Measurements from ENCODE around the gene GJB3. TPM values are rescaled to one million over a fixed set of nuclear protein-coding genes. Genes with fewer than 3 reads are reported as not detected.

The GJB3 gene
- total RNA-seq, 3 donors from 2014 or later (not counting 1 experiment from before 2014, with no cell fraction given), result not detected

DNA sequence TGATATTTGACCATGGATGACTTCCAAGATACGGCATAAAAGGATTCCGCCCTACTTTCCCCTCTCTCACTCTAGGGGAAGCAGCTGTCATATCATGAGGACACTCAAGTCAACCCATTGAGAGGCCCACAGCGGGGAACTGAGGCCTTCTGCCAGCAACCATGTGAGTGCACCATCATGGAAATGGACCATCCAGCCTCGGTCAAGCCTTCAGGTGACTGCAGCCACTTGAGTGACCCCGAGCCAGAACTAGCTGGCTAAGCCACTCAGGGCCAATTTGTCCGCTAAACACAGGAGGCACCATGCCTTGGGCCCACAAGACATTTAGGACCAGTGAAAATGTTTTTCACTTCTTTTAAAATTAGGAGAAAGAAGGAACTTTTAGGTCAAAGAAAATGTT lies 37.2 kb upstream of the GJB3 start:
- Histone ChIP-seq H3K27ac (ENCODE audit: low read length) (no peak overlapping the region), H3K9me3 (ENCODE audit: control insufficient read depth, insufficient read depth, low read length) (no peaks in the 10 kb centered on the region), H3K4me3 (ENCODE audit: low read length) (no peak overlapping the region), H3K27me3 (ENCODE audit: control insufficient read depth, insufficient read depth, low read length) (no peaks in the 10 kb centered on the region), H3K4me1 (ENCODE audit: control insufficient read depth, insufficient read depth, low read length) (peaks cover 3% of the 10 kb centered on the region), H3K36me3 (ENCODE audit: control insufficient read depth, insufficient read depth, low read length) (no peaks in the 10 kb centered on the region)
- DNase-seq (no peak), ATAC-seq (no peak)
- Mint-ChIP-seq H3K36me3 (no peaks in the 10 kb centered on the region), H3K9me3 (no peaks in the 10 kb centered on the region), H3K4me1 (peaks cover 4 to 8% of the 10 kb centered on the region in 2 donors), H3K27me3 (ENCODE audit: low read depth in 2 of 2) (peaks cover 6 to 10% of the 10 kb centered on the region in 2 donors), H3K4me3 (no peak overlapping the region), H3K27ac (no peak overlapping the region)
- intact Hi-C loops (cut with micrococcal nuclease), result loop anchor here (5.0 kb wide), 1 partner anchor 1111 kb away; no protein-coding TSS in a partner anchor
- TF ChIP-seq, protein P1, sequence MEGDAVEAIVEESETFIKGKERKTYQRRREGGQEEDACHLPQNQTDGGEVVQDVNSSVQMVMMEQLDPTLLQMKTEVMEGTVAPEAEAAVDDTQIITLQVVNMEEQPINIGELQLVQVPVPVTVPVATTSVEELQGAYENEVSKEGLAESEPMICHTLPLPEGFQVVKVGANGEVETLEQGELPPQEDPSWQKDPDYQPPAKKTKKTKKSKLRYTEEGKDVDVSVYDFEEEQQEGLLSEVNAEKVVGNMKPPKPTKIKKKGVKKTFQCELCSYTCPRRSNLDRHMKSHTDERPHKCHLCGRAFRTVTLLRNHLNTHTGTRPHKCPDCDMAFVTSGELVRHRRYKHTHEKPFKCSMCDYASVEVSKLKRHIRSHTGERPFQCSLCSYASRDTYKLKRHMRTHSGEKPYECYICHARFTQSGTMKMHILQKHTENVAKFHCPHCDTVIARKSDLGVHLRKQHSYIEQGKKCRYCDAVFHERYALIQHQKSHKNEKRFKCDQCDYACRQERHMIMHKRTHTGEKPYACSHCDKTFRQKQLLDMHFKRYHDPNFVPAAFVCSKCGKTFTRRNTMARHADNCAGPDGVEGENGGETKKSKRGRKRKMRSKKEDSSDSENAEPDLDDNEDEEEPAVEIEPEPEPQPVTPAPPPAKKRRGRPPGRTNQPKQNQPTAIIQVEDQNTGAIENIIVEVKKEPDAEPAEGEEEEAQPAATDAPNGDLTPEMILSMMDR (IDR thresholded peaks at IDR 0.05), result no peak
- 76% methylated on average over 6 of the region's 6 CpGs for WGBS (ENCODE audit: insufficient coverage)

DNA sequence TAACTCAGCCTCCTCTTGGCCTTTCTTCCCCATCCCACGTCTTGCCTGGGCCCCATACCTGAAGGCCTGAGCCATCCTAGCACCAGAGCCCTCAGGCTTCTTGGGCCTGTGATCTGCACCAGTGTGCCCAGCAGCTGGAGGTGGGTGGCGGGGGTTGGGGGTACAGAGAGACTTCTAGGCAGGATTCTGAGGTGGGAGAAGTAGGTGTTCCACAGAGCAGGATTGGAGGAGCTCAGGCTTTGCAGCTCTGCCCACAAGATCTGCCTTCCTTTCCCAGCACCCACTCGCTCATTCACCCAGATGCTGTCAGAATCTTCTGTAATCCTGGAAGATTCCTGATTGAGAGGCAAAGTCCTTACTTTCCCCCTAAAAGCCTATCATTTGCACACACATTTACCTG lies 36.2 kb upstream of the GJB3 start:
- WGBS (ENCODE audit: insufficient coverage), result 76% methylated on average over 3 of the region's 3 CpGs
- DNase-seq (no peak), ATAC-seq (no peak)
- Histone ChIP-seq H3K36me3 (ENCODE audit: control insufficient read depth, insufficient read depth, low read length) (no peaks in the 10 kb centered on the region), H3K4me1 (ENCODE audit: control insufficient read depth, insufficient read depth, low read length) (peaks cover 3% of the 10 kb centered on the region), H3K9me3 (ENCODE audit: control insufficient read depth, insufficient read depth, low read length) (no peaks in the 10 kb centered on the region), H3K27me3 (ENCODE audit: control insufficient read depth, insufficient read depth, low read length) (no peaks in the 10 kb centered on the region), H3K27ac (ENCODE audit: low read length) (no peak overlapping the region), H3K4me3 (ENCODE audit: low read length) (no peak overlapping the region)
- intact Hi-C loops (cut with micrococcal nuclease), result loop anchor here (5.0 kb wide), 1 partner anchor 1113 kb away; no protein-coding TSS in a partner anchor
- Mint-ChIP-seq H3K36me3 (no peaks in the 10 kb centered on the region), H3K4me3 (no peak overlapping the region), H3K4me1 (peaks cover 4 to 8% of the 10 kb centered on the region in 2 donors), H3K27me3 (ENCODE audit: low read depth in 2 of 2) (peaks cover 6 to 12% of the 10 kb centered on the region in 2 donors), H3K27ac (no peak overlapping the region), H3K9me3 (no peaks in the 10 kb centered on the region)
- TF ChIP-seq, protein P1 (IDR thresholded peaks at IDR 0.05), result no peak

DNA sequence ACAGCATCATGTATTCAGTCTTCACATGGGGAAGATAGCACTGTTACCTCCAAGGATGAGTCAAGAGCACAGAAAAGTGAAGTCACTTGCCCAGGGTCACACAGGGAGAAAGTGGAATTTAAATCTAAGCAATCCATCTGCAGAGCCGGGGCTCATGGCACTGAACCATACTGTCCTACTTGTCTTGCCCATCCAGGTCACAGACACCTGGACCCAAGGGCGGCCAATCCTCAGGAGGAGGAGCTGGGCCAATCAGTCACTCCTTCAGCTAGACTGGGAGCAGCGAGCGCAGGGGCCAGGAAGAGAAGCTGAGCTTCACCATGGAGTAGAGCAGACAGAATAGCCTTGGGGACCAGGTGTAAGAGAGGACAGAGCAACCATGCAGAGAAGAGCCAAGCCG lies 35.3 kb upstream of the GJB3 start:
- Histone ChIP-seq H3K4me1 (ENCODE audit: control insufficient read depth, insufficient read depth, low read length) (peaks cover 3% of the 10 kb centered on the region), H3K9me3 (ENCODE audit: control insufficient read depth, insufficient read depth, low read length) (no peaks in the 10 kb centered on the region), H3K4me3 (ENCODE audit: low read length) (no peak overlapping the region), H3K36me3 (ENCODE audit: control insufficient read depth, insufficient read depth, low read length) (no peaks in the 10 kb centered on the region), H3K27me3 (ENCODE audit: control insufficient read depth, insufficient read depth, low read length) (no peaks in the 10 kb centered on the region), H3K27ac (ENCODE audit: low read length) (no peak overlapping the region)
- H3K9me3 Mint-ChIP-seq, result no peaks in the 10 kb centered on the region
- TF ChIP-seq, protein P1 (IDR thresholded peaks at IDR 0.05), result no peak
- intact Hi-C loops (cut with micrococcal nuclease), result no loop called here
- 79% methylated on average over 5 of the region's 5 CpGs for WGBS (ENCODE audit: insufficient coverage)
- H3K36me3 Mint-ChIP-seq, result no peaks in the 10 kb centered on the region
- DNase-seq (no peak), ATAC-seq (no peak)
- H3K27ac Mint-ChIP-seq, result no peak overlapping the region
- H3K27me3 Mint-ChIP-seq (ENCODE audit: low read depth in 2 of 2), result peaks cover under 1 to 8% of the 10 kb centered on the region in 2 donors
- no peak overlapping the region for H3K4me3 Mint-ChIP-seq
- H3K4me1 Mint-ChIP-seq, result peaks cover 4 to 8% of the 10 kb centered on the region in 2 donors

DNA sequence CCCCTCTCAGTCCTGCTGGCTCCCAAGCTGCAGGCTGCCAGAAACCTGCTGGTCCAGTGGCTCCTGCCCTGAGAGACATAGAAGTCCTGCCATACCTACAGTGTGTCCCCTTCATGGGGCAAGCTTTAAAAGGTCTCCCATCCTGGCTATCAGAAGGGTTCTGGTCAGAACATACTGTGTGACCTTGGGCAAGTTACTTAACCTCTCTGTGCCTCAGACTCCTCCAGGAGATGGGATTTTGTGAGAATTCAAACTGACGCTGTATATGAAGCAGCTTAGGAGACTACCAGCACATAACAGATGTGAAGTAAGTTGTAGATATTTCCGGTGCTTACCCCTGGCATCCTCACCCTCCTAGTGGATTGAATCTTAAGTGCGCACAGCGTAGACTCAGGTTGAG lies 34.9 kb upstream of the GJB3 start:
- Mint-ChIP-seq H3K9me3 (no peaks in the 10 kb centered on the region), H3K4me1 (peaks cover 4 to 8% of the 10 kb centered on the region in 2 donors), H3K27ac (no peak overlapping the region), H3K27me3 (ENCODE audit: low read depth in 2 of 2) (peaks cover 0 to 8% of the 10 kb centered on the region in 2 donors), H3K4me3 (no peak overlapping the region), H3K36me3 (no peaks in the 10 kb centered on the region)
- intact Hi-C loops (cut with micrococcal nuclease), result no loop called here
- H3K36me3 ChIP-seq (ENCODE audit: control insufficient read depth, insufficient read depth, low read length), result no peaks in the 10 kb centered on the region
- TF ChIP-seq, protein P1 (IDR thresholded peaks at IDR 0.05), result no peak
- no peak for DNase-seq
- no peak overlapping the region for H3K27ac ChIP-seq (ENCODE audit: low read length)
- WGBS (ENCODE audit: insufficient coverage), result 90% methylated on average over 4 of the region's 4 CpGs
- no peaks in the 10 kb centered on the region for H3K27me3 ChIP-seq (ENCODE audit: control insufficient read depth, insufficient read depth, low read length)
- H3K4me1 ChIP-seq (ENCODE audit: control insufficient read depth, insufficient read depth, low read length), result peaks cover 3% of the 10 kb centered on the region
- no peak for ATAC-seq
- H3K9me3 ChIP-seq (ENCODE audit: control insufficient read depth, insufficient read depth, low read length), result no peaks in the 10 kb centered on the region
- no peak overlapping the region for H3K4me3 ChIP-seq (ENCODE audit: low read length)
